GM12892 (cell line): ENCODE measurements around the gene KBTBD7.

Experiments used
- POLR2A ChIP-seq: IDR thresholded peaks from 2 replicates; pipeline ENCODE4 v1.6.1; 2011; ENCODE audit warnings: low read depth, low read length, control low read depth
- POLR2AphosphoS5 ChIP-seq: IDR thresholded peaks from 2 replicates; pipeline ENCODE4 v1.6.1; 2011; ENCODE audit warnings: low read depth, low read length, control low read depth

DNA sequence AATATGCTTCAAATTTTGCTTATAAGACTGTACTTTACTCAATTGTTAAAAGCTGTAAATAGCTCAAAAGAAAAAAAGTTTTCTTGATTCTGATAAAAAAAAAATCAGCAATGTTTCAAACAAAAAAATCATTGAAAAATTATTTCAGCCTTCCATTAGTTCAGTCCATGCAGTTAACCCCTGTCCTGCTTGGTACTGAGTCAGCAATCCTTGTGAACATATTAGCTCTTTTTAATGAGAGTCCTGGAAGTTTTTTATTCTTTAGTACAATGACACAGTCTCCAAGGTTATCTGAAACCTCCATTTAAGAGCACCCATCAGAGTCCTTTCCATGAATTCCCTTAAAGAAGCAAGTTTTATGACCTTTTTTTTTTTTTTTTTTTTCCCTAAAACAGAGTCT is 40.3 kb downstream of the KBTBD7 start:
- TF ChIP-seq POLR2AphosphoS5 (no peak), POLR2A (no peak)
